Trophoblast cell (in vitro differentiated cells and primary cell): ENCODE measurements around the gene CLASP1.
"Not testable (repeated sequence)": the region's sequence is repeated elsewhere in the genome, so short reads cannot be mapped to it uniquely, and the experiment has no call there.

Experiments used
- DNase-seq, 2 donors: peaks; one replicate each; pipeline ENCODE4 v3.0.0-alpha.2; 2016
- H2AFZ ChIP-seq: 2 replicates; pipeline ENCODE4 v1.6.1; 2013; ENCODE audit warnings: low read length, moderate library complexity, mild to moderate bottlenecking; ENCODE audit not compliant: insufficient read depth, poor library complexity
- H2AK5ac ChIP-seq: 2 replicates; pipeline ENCODE4 v1.6.1; 2013; ENCODE audit warnings: mild to moderate bottlenecking, low read length
- H2BK120ac ChIP-seq: 2 replicates; pipeline ENCODE4 v1.6.1; 2013; ENCODE audit warnings: low read length, mild to moderate bottlenecking, moderate library complexity; ENCODE audit not compliant: insufficient read depth, poor library complexity
- H2BK12ac ChIP-seq: 2 replicates; pipeline ENCODE4 v1.6.1; 2013; ENCODE audit warnings: mild to moderate bottlenecking, low read length, moderate library complexity
- H2BK5ac ChIP-seq: 2 replicates; pipeline ENCODE4 v1.6.1; 2013; ENCODE audit warnings: low read length, low read depth, moderate library complexity, mild to moderate bottlenecking; ENCODE audit not compliant: poor library complexity
- H3K14ac ChIP-seq: 2 replicates; pipeline ENCODE4 v1.6.1; 2013; ENCODE audit warnings: mild to moderate bottlenecking, low read length
- H3K18ac ChIP-seq: 2 replicates; pipeline ENCODE4 v1.6.1; 2013; ENCODE audit warnings: mild to moderate bottlenecking, low read length
- H3K23ac ChIP-seq: 2 replicates; pipeline ENCODE4 v1.6.1; 2013; ENCODE audit warnings: low read length
- H3K27ac ChIP-seq: 2 replicates; pipeline ENCODE4 v1.5.1; 2013; ENCODE audit warnings: low read depth, mild to moderate bottlenecking, inconsistent platforms, low read length, moderate library complexity
- H3K27me3 ChIP-seq: 2 replicates; pipeline ENCODE4 v1.6.1; 2013; ENCODE audit warnings: inconsistent platforms, mild to moderate bottlenecking, low read length, moderate library complexity; ENCODE audit not compliant: insufficient read depth
- H3K36me3 ChIP-seq, 2 experiments: 1 replicate in 1 of 2; 2 replicates in 1 of 2; pipeline ENCODE4 v1.6.1; 2013; ENCODE audit warnings: low read length in 2 of 2, mild to moderate bottlenecking in 2 of 2, moderate library complexity in 1 of 2; ENCODE audit not compliant: insufficient read depth in 2 of 2, control insufficient read depth in 1 of 2
- H3K4ac ChIP-seq: 2 replicates; pipeline ENCODE4 v1.6.1; 2013; ENCODE audit warnings: low read depth, mild to moderate bottlenecking, low read length, moderate library complexity
- H3K4me1 ChIP-seq, 2 experiments: 1 replicate in 1 of 2; 2 replicates in 1 of 2; pipeline ENCODE4 v1.6.1; 2013; ENCODE audit warnings: low read length in 2 of 2, mild to moderate bottlenecking in 2 of 2, moderate library complexity in 1 of 2; ENCODE audit not compliant: insufficient read depth in 2 of 2, control insufficient read depth in 1 of 2
- H3K4me2 ChIP-seq: 2 replicates; pipeline ENCODE4 v1.6.1; 2013; ENCODE audit warnings: inconsistent platforms, mild to moderate bottlenecking, low read length, moderate library complexity
- H3K4me3 ChIP-seq: 2 replicates; pipeline ENCODE4 v1.5.1; 2013; ENCODE audit warnings: mild to moderate bottlenecking, low read depth, low read length, inconsistent platforms
- H3K79me1 ChIP-seq: one replicate; pipeline ENCODE4 v1.6.1; 2013; ENCODE audit warnings: low read length
- H3K79me2 ChIP-seq: 2 replicates; pipeline ENCODE4 v1.6.1; 2013; ENCODE audit warnings: low read length, mild to moderate bottlenecking; ENCODE audit not compliant: control insufficient read depth, insufficient read depth, poor library complexity
- H3K9ac ChIP-seq: 2 replicates; pipeline ENCODE4 v1.6.1; 2013; ENCODE audit warnings: mild to moderate bottlenecking, low read length
- H3K9me3 ChIP-seq: 2 replicates; pipeline ENCODE4 v1.6.1; 2013; ENCODE audit warnings: low read depth, mild to moderate bottlenecking, control low read depth, inconsistent platforms, low read length; ENCODE audit not compliant: insufficient read depth
- H4K12ac ChIP-seq: 2 replicates; pipeline ENCODE4 v1.6.1; 2013; ENCODE audit warnings: low read depth, mild to moderate bottlenecking, low read length, moderate library complexity
- H4K8ac ChIP-seq: 2 replicates; pipeline ENCODE4 v1.6.1; 2013; ENCODE audit warnings: low read depth, mild to moderate bottlenecking, low read length, moderate library complexity
- H4K91ac ChIP-seq: one replicate; pipeline ENCODE4 v1.6.1; 2013; ENCODE audit warnings: low read depth, mild to moderate bottlenecking, low read length, moderate library complexity
- WGBS: extraction: QIAGEN DNeasy Blood & Tissue Kit; methylation state at CpG from one replicate; pipeline ENCODE4 v1.1.7; 2013; ENCODE audit warnings: missing lambda C conversion rate; ENCODE audit not compliant: insufficient read length, insufficient coverage; ENCODE audit errors: extremely low coverage; 5-methylcytosine and 5-hydroxymethylcytosine counted together

Gene CLASP1

GRCh38 chr2:121479882-121480522 is 169.3 kb downstream of the CLASP1 start:
- no peaks in the 10 kb centered on the region for H3K79me2 ChIP-seq
- H3K14ac ChIP-seq: no peak overlapping the region
- no peaks in the 10 kb centered on the region for H3K9me3 ChIP-seq
- H4K91ac ChIP-seq: no peak overlapping the region
- no peak overlapping the region for H2BK120ac ChIP-seq
- H2AK5ac ChIP-seq: no peak overlapping the region
- no peak overlapping the region for H4K8ac ChIP-seq
- H3K79me1 ChIP-seq: no peaks in the 10 kb centered on the region
- no peaks in the 10 kb centered on the region for H3K27me3 ChIP-seq
- no peak overlapping the region for H2AFZ ChIP-seq
- H4K12ac ChIP-seq: no peak overlapping the region
- H3K4ac ChIP-seq: no peak overlapping the region
- H3K4me3 ChIP-seq: no peak overlapping the region
- H3K23ac ChIP-seq: no peak overlapping the region
- no peak overlapping the region for H3K9ac ChIP-seq
- no peak for DNase-seq
- peaks cover 2 to 3% of the 10 kb centered on the region in 2 experiments for H3K4me1 ChIP-seq
- no peak overlapping the region for H3K27ac ChIP-seq
- H2BK5ac ChIP-seq: no peak overlapping the region
- H2BK12ac ChIP-seq: no peak overlapping the region
- no CpG with 5 or more reads among the region's 8 CpGs for WGBS
- no peak overlapping the region for H3K4me2 ChIP-seq
- no peak overlapping the region for H3K18ac ChIP-seq
- peaks cover 0 to 3% of the 10 kb centered on the region in 2 experiments for H3K36me3 ChIP-seq

- Histone ChIP-seq H2BK120ac (no peak overlapping the region), H3K4ac (no peak overlapping the region), H2AFZ (no peak overlapping the region), H3K9me3 (no peaks in the 10 kb centered on the region), H3K18ac (peak overlapping the region; percentile 13), H3K36me3 (peaks cover 0 to 3% of the 10 kb centered on the region in 2 experiments), H4K91ac (no peak overlapping the region), H3K27me3 (no peaks in the 10 kb centered on the region), H4K12ac (no peak overlapping the region), H2BK12ac (no peak overlapping the region), H3K79me1 (no peaks in the 10 kb centered on the region), H2AK5ac (no peak overlapping the region), H3K4me3 (peak overlapping the region; percentile 63), H2BK5ac (no peak overlapping the region), H3K14ac (no peak overlapping the region), H3K27ac (no peak overlapping the region), H3K79me2 (no peaks in the 10 kb centered on the region), H3K4me2 (no peak overlapping the region), H3K4me1 (peaks cover 2 to 3% of the 10 kb centered on the region in 2 experiments), H3K23ac (no peak overlapping the region), H3K9ac (no peak overlapping the region), H4K8ac (no peak overlapping the region)
- DNase-seq: no peak
- 100% methylated on average over 1 of the region's 6 CpGs for WGBS
Observed at GRCh38 chr2:121478996-121479745, 170.1 kb downstream of the CLASP1 start.

- not testable (repeated sequence) for H3K4ac ChIP-seq, H3K4me2 ChIP-seq, H3K23ac ChIP-seq, H4K8ac ChIP-seq, H3K9me3 ChIP-seq, H4K12ac ChIP-seq, H2AFZ ChIP-seq, H3K14ac ChIP-seq, H2AK5ac ChIP-seq, H3K9ac ChIP-seq, H3K79me1 ChIP-seq, H3K79me2 ChIP-seq, H2BK5ac ChIP-seq, H3K27me3 ChIP-seq, H3K27ac ChIP-seq, H4K91ac ChIP-seq, H2BK12ac ChIP-seq, H3K4me1 ChIP-seq, H2BK120ac ChIP-seq, H3K36me3 ChIP-seq
- Histone ChIP-seq H3K4me3 (peak overlapping the region; percentile 63), H3K18ac (peak overlapping the region; percentile 13)
- peak in 1 of 2 donors; percentile 26 for DNase-seq
- no CpG with 5 or more reads among the region's 7 CpGs for WGBS
Observed at GRCh38 chr2:121478358-121478995, 170.8 kb downstream of the CLASP1 start.

GRCh38 chr2:121476684-121477083 is 172.6 kb downstream of the CLASP1 start:
- Histone ChIP-seq H4K91ac (no peak overlapping the region), H4K12ac (no peak overlapping the region), H3K18ac (no peak overlapping the region), H3K79me2 (no peaks in the 10 kb centered on the region), H3K9me3 (no peaks in the 10 kb centered on the region), H3K4me2 (peak overlapping the region; percentile 33), H2AK5ac (no peak overlapping the region), H3K79me1 (no peaks in the 10 kb centered on the region), H3K9ac (no peak overlapping the region), H3K4me1 (peaks cover 2 to 14% of the 10 kb centered on the region in 2 experiments), H4K8ac (no peak overlapping the region), H3K36me3 (peaks cover 0 to 2% of the 10 kb centered on the region in 2 experiments), H3K23ac (no peak overlapping the region), H3K27me3 (no peaks in the 10 kb centered on the region), H2BK120ac (no peak overlapping the region), H2BK5ac (no peak overlapping the region), H2BK12ac (no peak overlapping the region), H3K4me3 (no peak overlapping the region), H3K27ac (peak overlapping the region; percentile 21), H3K4ac (no peak overlapping the region), H2AFZ (no peak overlapping the region), H3K14ac (no peak overlapping the region)
- WGBS: no CpG with 5 or more reads among the region's 3 CpGs
- DNase-seq: peak in 1 of 2 donors; percentile 22
